ENCODE measurements around the gene GUCD1. TPM values are rescaled to one million over a fixed set of nuclear protein-coding genes. Genes with fewer than 3 reads are reported as not detected.

Gene GUCD1
- total and polyA plus RNA-seq, 2 of the 8 experiments (the other 6 are each of a cell fraction or from before 2014, with no cell fraction given) = 85.2 to 128 TPM

DNA sequence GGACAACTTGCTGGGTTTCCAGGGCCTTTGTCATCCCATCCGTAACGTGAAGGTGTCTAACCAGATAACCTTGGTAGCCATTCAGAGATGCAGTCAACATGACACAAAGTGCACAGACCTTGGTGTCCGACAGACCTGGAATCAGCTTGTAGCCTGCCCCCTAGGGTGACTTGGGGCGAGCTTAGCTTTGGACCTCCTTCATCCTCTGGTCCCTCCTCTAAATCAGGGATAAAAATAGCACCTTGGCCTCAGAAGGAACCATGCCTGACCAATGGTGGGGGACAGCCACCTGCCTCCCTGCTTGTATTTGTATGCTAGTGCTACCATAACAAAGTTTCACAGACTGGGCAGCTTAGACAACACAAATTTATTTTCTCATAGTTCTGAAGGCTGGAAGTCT, 4.5 kb upstream of the GUCD1 start:
- Histone ChIP-seq H3K4ac (replicated peaks; ENCODE audit: insufficient read length, low read depth, low read length) (no peak overlapping the region), H3K4me2 (ENCODE audit: insufficient read depth in 1 of 2, low read depth in 2 of 2, low read length in 2 of 2) (no peak overlapping the region), H4K91ac (replicated peaks; ENCODE audit: insufficient read length, low read length) (no peak overlapping the region), H2BK12ac (ENCODE audit: low read depth, low read length) (no peak overlapping the region), H3K4me1 (replicated peaks in 1 of 4; ENCODE audit: control insufficient read depth in 3 of 4, insufficient read depth in 4 of 4, low read length in 3 of 4) (peaks cover 0 to 4% (median 0%) of the 10 kb centered on the region in 4 experiments; a peak in 4 of 7 replicates), H3K27me3 (replicated peaks in 1 of 4; ENCODE audit: control insufficient read depth in 3 of 4, extremely low read depth in 1 of 4, insufficient read depth in 3 of 4, low read length in 3 of 4) (no peaks in the 10 kb centered on the region; a peak in 1 of 7 replicates), H3K79me1 (ENCODE audit: low read depth, low read length) (peaks cover 21% of the 10 kb centered on the region), H3K27ac (ENCODE audit: low read depth, low read length) (no peak overlapping the region), H3K79me2 (ENCODE audit: control insufficient read depth in 1 of 2, insufficient read depth in 2 of 2, low read length in 2 of 2) (peaks cover 64 to 85% of the 10 kb centered on the region in 2 experiments), H3K4me3 (ENCODE audit: extremely low read depth in 1 of 4, insufficient read depth in 2 of 4, low read depth in 3 of 4, low read length in 4 of 4) (no peak overlapping the region), H4K5ac (ENCODE audit: insufficient read length, low read depth, low read length) (no peak overlapping the region), H3K23ac (ENCODE audit: insufficient read length) (no peak overlapping the region), H2BK120ac (replicated peaks; ENCODE audit: low read depth, low read length) (no peak overlapping the region), H2BK5ac (ENCODE audit: low read depth, low read length) (no peak overlapping the region), H2BK20ac (ENCODE audit: low read length) (no peak overlapping the region), H2BK15ac (ENCODE audit: low read length) (no peak overlapping the region), H3K9me3 (ENCODE audit: insufficient read depth in 2 of 2, low read depth in 1 of 2, low read length in 1 of 2) (no peaks in the 10 kb centered on the region), H3K18ac (ENCODE audit: extremely low read depth, low read length) (no peak overlapping the region), H3K23me2 (ENCODE audit: low read depth, low read length) (peaks cover 12% of the 10 kb centered on the region), H3K14ac (ENCODE audit: insufficient read length) (no peak overlapping the region), H4K20me1 (replicated peaks in 1 of 2; ENCODE audit: control insufficient read depth in 1 of 2, insufficient read depth in 2 of 2, low read length in 2 of 2) (peaks cover 13 to 33% of the 10 kb centered on the region in 2 experiments), H2AFZ (ENCODE audit: low read length) (no peak overlapping the region), H2AK5ac (ENCODE audit: low read depth, low read length) (no peak overlapping the region), H4K8ac (ENCODE audit: extremely low read depth, insufficient read depth, low read length) (no peak overlapping the region), H3K56ac (replicated peaks; ENCODE audit: insufficient read length, low read depth, low read length) (no peak overlapping the region), H3K36me3 (ENCODE audit: control insufficient read depth in 2 of 4, insufficient read depth in 4 of 4, low read length in 3 of 4) (peaks cover 15 to 57% (median 41%) of the 10 kb centered on the region in 4 experiments), H3K9ac (replicated peaks in 1 of 4; ENCODE audit: extremely low read depth in 1 of 4, low read depth in 3 of 4, low read length in 3 of 4) (no peak overlapping the region)
- FAIRE-seq = no peak
- no peak for TF ChIP-seq BCL11A (IDR thresholded peaks at IDR 0.05; ENCODE audit: low read depth in 2 of 2, low read length in 2 of 2)
- no peak for TF ChIP-seq CTBP2 (IDR thresholded peaks at IDR 0.05; ENCODE audit: borderline replicate concordance, insufficient read depth, insufficient read length, low read length)
- TF ChIP-seq JUN (IDR thresholded peaks at IDR 0.05; ENCODE audit: low read depth, low read length) = no peak
- no peak for TF ChIP-seq YY1 (IDR thresholded peaks at IDR 0.05; ENCODE audit: low read depth, low read length)
- TF ChIP-seq ZNF274 (IDR thresholded peaks at IDR 0.05; ENCODE audit: borderline replicate concordance, extremely low read depth, low read length) = no peak
- no peak for TF ChIP-seq KDM5A (IDR thresholded peaks at IDR 0.05; ENCODE audit: low read length)
- TF ChIP-seq, protein P1, sequence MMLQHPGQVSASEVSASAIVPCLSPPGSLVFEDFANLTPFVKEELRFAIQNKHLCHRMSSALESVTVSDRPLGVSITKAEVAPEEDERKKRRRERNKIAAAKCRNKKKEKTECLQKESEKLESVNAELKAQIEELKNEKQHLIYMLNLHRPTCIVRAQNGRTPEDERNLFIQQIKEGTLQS (IDR thresholded peaks at IDR 0.05; ENCODE audit: insufficient read depth, low read depth, low read length) = no peak
- no peak for TF ChIP-seq POLR2A (IDR thresholded peaks at IDR 0.05; ENCODE audit: control extremely low read depth in 1 of 2, low read depth in 2 of 2, low read length in 2 of 2)
- TF ChIP-seq, protein P2, sequence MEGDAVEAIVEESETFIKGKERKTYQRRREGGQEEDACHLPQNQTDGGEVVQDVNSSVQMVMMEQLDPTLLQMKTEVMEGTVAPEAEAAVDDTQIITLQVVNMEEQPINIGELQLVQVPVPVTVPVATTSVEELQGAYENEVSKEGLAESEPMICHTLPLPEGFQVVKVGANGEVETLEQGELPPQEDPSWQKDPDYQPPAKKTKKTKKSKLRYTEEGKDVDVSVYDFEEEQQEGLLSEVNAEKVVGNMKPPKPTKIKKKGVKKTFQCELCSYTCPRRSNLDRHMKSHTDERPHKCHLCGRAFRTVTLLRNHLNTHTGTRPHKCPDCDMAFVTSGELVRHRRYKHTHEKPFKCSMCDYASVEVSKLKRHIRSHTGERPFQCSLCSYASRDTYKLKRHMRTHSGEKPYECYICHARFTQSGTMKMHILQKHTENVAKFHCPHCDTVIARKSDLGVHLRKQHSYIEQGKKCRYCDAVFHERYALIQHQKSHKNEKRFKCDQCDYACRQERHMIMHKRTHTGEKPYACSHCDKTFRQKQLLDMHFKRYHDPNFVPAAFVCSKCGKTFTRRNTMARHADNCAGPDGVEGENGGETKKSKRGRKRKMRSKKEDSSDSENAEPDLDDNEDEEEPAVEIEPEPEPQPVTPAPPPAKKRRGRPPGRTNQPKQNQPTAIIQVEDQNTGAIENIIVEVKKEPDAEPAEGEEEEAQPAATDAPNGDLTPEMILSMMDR (IDR thresholded peaks at IDR 0.05; ENCODE audit: control extremely low read depth in 1 of 3, insufficient read depth in 1 of 3, low read depth in 1 of 3, low read length in 3 of 3) = no peak
- WGBS, 2 experiments (ENCODE audit: extremely low coverage in 1 of 2, insufficient coverage in 1 of 2, insufficient read length in 1 of 2, insufficient replicate concordance in 2 of 2, low coverage in 1 of 2, low lambda C conversion rate in 2 of 2, missing lambda C conversion rate in 1 of 2) = 85% methylated on average over 4 of the region's 4 CpGs; no CpG with 5 or more reads in 1 of the 2 experiments
- no peak for DNase-seq (ENCODE audit: low read depth in 1 of 2, low spot score in 2 of 2)
- ChIA-PET POLR2A (ENCODE audit: partially characterized antibody) (interaction anchor here (0.8 to 1.8 kb wide), 7 partner anchors 9 to 33 kb away, joined by 3 to 10 read pairs (median 4); partner anchors contain the start of gene LRRC75B), CTCF (ENCODE audit: partially characterized antibody) (interaction anchor here (1.4 to 2.0 kb wide), 2 partner anchors 10 to 20 kb away, joined by 3 to 6 read pairs; no protein-coding TSS in a partner anchor)
